ENCODE data around the gene IFT122.

The IFT122 gene

DNA sequence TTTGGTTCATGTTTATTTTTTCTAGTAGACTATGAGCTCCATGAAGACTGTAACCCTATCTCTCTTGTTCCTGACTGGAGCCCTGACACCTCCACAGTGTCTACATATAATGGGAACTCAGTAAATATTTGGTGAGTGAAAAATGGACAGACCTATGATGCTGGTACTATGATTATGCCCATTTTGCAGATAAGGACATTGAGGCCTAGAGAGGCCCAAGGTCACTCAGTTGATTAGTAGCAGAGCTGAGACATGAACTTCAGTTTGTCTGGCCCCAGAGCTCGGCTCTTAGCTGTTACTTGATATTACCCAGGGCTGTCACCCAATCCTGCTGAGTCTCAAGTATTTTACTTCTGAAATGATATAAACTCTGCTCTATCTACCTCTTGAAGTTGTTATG, 17.1 kb upstream of the IFT122 start:
- TF ChIP-seq TEAD4 (IDR thresholded peaks at IDR 0.05) (no peak), RAD21 (IDR thresholded peaks at IDR 0.05; ENCODE audit: low read depth) (no peak), TCF12 (IDR thresholded peaks at IDR 0.05; ENCODE audit: low read depth) (no peak), CREB1 (IDR thresholded peaks at IDR 0.05; ENCODE audit: low read depth) (no peak), NFIC (IDR thresholded peaks at IDR 0.05) (no peak), ZBTB7A (IDR thresholded peaks at IDR 0.05; ENCODE audit: low read depth) (no peak), EP300 (IDR thresholded peaks at IDR 0.05; ENCODE audit: borderline replicate concordance) (no peak)
- TF ChIP-seq, protein P1, sequence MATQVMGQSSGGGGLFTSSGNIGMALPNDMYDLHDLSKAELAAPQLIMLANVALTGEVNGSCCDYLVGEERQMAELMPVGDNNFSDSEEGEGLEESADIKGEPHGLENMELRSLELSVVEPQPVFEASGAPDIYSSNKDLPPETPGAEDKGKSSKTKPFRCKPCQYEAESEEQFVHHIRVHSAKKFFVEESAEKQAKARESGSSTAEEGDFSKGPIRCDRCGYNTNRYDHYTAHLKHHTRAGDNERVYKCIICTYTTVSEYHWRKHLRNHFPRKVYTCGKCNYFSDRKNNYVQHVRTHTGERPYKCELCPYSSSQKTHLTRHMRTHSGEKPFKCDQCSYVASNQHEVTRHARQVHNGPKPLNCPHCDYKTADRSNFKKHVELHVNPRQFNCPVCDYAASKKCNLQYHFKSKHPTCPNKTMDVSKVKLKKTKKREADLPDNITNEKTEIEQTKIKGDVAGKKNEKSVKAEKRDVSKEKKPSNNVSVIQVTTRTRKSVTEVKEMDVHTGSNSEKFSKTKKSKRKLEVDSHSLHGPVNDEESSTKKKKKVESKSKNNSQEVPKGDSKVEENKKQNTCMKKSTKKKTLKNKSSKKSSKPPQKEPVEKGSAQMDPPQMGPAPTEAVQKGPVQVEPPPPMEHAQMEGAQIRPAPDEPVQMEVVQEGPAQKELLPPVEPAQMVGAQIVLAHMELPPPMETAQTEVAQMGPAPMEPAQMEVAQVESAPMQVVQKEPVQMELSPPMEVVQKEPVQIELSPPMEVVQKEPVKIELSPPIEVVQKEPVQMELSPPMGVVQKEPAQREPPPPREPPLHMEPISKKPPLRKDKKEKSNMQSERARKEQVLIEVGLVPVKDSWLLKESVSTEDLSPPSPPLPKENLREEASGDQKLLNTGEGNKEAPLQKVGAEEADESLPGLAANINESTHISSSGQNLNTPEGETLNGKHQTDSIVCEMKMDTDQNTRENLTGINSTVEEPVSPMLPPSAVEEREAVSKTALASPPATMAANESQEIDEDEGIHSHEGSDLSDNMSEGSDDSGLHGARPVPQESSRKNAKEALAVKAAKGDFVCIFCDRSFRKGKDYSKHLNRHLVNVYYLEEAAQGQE (IDR thresholded peaks at IDR 0.05; ENCODE audit: low read depth) = no peak

DNA sequence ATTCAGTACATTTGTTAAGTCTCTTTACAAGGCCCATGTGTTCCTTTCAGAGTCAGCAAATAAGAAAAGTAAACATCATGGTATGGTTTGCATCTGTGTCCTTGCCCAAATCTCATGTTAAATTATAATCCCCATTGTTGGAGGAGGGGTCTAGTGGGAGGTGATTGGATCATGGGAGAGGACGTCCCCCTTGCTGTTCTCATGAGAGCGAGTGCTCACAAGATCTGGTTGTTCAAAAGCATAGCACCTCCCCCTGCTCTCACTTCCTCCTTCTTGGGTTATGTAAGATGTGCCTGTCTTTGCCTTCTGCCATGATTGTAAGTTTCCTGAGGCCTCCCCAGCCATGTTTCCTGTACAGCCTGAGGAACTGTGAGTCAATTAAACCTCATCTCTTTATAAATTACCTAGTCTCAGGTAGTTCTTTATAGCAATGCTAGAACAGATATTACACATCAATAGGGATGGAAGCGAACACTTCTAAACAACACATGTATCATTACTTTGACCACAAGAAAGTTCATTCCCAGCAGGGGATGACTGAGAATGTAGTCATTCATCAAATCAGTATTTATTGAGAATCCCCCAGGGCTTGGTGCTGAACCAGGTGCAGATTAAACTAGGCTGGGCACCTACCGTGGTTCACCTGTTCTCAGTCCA, 15.7 kb upstream of the IFT122 start:
- no peak for TF ChIP-seq YY1 (IDR thresholded peaks at IDR 0.05; ENCODE audit: low read depth)
- no peak for TF ChIP-seq EGR1 (IDR thresholded peaks at IDR 0.05)
- TF ChIP-seq CREB1 (IDR thresholded peaks at IDR 0.05; ENCODE audit: low read depth) = no peak
- TF ChIP-seq TAF1 (IDR thresholded peaks at IDR 0.05; ENCODE audit: low read depth) = no peak
- TF ChIP-seq NFIC (IDR thresholded peaks at IDR 0.05) = no peak
- TF ChIP-seq CEBPB (IDR thresholded peaks at IDR 0.05) = no peak
- TF ChIP-seq, protein P1 (IDR thresholded peaks at IDR 0.05; ENCODE audit: low read depth) = no peak
- TF ChIP-seq RAD21 (IDR thresholded peaks at IDR 0.05; ENCODE audit: low read depth) = no peak
- TF ChIP-seq ZBTB7A (IDR thresholded peaks at IDR 0.05; ENCODE audit: low read depth) = no peak
- TF ChIP-seq MAX (IDR thresholded peaks at IDR 0.05) = no peak
- TF ChIP-seq FOXM1 (IDR thresholded peaks at IDR 0.05; ENCODE audit: borderline replicate concordance, low read depth) = no peak
- TF ChIP-seq, protein P2, sequence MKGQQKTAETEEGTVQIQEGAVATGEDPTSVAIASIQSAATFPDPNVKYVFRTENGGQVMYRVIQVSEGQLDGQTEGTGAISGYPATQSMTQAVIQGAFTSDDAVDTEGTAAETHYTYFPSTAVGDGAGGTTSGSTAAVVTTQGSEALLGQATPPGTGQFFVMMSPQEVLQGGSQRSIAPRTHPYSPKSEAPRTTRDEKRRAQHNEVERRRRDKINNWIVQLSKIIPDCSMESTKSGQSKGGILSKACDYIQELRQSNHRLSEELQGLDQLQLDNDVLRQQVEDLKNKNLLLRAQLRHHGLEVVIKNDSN (IDR thresholded peaks at IDR 0.05) = no peak
- TF ChIP-seq TCF12 (IDR thresholded peaks at IDR 0.05; ENCODE audit: low read depth) = no peak
- no peak for TF ChIP-seq EP300 (IDR thresholded peaks at IDR 0.05; ENCODE audit: borderline replicate concordance)
- no peak for TF ChIP-seq TEAD4 (IDR thresholded peaks at IDR 0.05)

DNA sequence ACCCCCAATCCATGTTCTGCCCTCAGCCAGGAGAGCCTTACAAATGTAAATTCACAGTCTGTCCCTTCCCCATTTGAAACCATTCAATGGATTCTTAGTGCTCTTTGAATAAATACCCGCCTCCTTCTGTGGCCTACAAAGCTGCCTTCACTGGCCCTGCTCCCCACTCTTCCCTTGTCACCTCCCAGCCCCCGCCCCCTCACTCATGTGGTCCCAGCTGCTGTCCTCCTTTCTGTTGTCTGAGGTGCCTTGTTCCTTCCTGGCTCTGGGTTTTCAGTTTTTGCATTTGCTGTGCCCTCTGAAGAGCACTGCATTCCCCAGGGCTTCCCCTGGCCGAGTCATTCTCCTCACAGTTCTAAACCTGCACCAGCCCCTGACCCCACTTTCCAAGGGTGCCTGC, 14.8 kb upstream of the IFT122 start:
- no peak for TF ChIP-seq RAD21 (IDR thresholded peaks at IDR 0.05; ENCODE audit: low read depth)
- no peak for TF ChIP-seq TAF1 (IDR thresholded peaks at IDR 0.05; ENCODE audit: low read depth)
- no peak for TF ChIP-seq EGR1 (IDR thresholded peaks at IDR 0.05)
- TF ChIP-seq CEBPB (IDR thresholded peaks at IDR 0.05) = no peak
- TF ChIP-seq ZBTB7A (IDR thresholded peaks at IDR 0.05; ENCODE audit: low read depth) = no peak
- TF ChIP-seq NFIC (IDR thresholded peaks at IDR 0.05) = no peak

GRCh38 chr3:129425619-129426018, 14.4 kb upstream of the IFT122 start:
- TF ChIP-seq TAF1 (IDR thresholded peaks at IDR 0.05; ENCODE audit: low read depth) (no peak), NFIC (IDR thresholded peaks at IDR 0.05) (no peak), EP300 (IDR thresholded peaks at IDR 0.05; ENCODE audit: borderline replicate concordance) (no peak), CEBPB (IDR thresholded peaks at IDR 0.05) (no peak), ZBTB7A (IDR thresholded peaks at IDR 0.05; ENCODE audit: low read depth) (no peak), RAD21 (IDR thresholded peaks at IDR 0.05; ENCODE audit: low read depth) (no peak), YY1 (IDR thresholded peaks at IDR 0.05; ENCODE audit: low read depth) (no peak), FOXM1 (IDR thresholded peaks at IDR 0.05; ENCODE audit: borderline replicate concordance, low read depth) (no peak)
- TF ChIP-seq, protein P1 (IDR thresholded peaks at IDR 0.05; ENCODE audit: low read depth) = no peak

DNA sequence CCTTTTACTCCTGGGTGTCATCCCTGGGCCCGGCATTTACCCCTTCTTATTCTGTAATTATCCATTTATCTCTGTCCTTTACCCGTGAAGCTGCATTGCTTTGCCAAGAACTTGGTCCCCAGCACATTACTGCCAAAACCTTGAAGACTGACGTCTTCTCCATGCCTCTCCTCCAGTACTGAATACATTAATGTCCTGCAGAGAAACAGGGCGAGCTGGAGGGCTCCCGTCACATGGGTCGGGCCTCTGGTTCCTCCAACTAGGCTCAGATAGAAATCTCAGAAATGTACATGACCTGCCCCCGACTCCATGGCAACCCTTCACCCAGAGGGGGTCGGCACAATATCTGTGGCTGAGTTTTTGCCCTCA, 12.0 kb upstream of the IFT122 start:
- TF ChIP-seq RAD21 (IDR thresholded peaks at IDR 0.05; ENCODE audit: low read depth) (no peak), ZBTB7A (IDR thresholded peaks at IDR 0.05; ENCODE audit: low read depth) (no peak), YY1 (IDR thresholded peaks at IDR 0.05; ENCODE audit: low read depth) (no peak), TAF1 (IDR thresholded peaks at IDR 0.05; ENCODE audit: low read depth) (no peak), CREB1 (IDR thresholded peaks at IDR 0.05; ENCODE audit: low read depth) (no peak), FOXM1 (IDR thresholded peaks at IDR 0.05; ENCODE audit: borderline replicate concordance, low read depth) (no peak), TEAD4 (IDR thresholded peaks at IDR 0.05) (no peak), CEBPB (IDR thresholded peaks at IDR 0.05) (no peak), EP300 (IDR thresholded peaks at IDR 0.05; ENCODE audit: borderline replicate concordance) (no peak), NFIC (IDR thresholded peaks at IDR 0.05) (no peak), EGR1 (IDR thresholded peaks at IDR 0.05) (no peak), MAX (IDR thresholded peaks at IDR 0.05) (no peak), TCF12 (IDR thresholded peaks at IDR 0.05; ENCODE audit: low read depth) (no peak)
- TF ChIP-seq, protein P1 (IDR thresholded peaks at IDR 0.05; ENCODE audit: low read depth) = no peak
- TF ChIP-seq, protein P2 (IDR thresholded peaks at IDR 0.05) = no peak

Data from Ishikawa (cell line).